Neutrophil (primary cell): Measurements from ENCODE around the gene ADGB.

Source experiments
- H3K27ac ChIP-seq: fragments of 200-600 bp; sonication (generic); 2 replicates; pipeline ENCODE4 v1.5.1; 2016; ENCODE audit warnings: mild to moderate bottlenecking, moderate library complexity
- H3K27me3 ChIP-seq: fragments of 200-600 bp; sonication (generic); 2 replicates; pipeline ENCODE4 v1.6.0; 2016; ENCODE audit warnings: mild to moderate bottlenecking
- H3K36me3 ChIP-seq: fragments of 200-600 bp; sonication (generic); 2 replicates; pipeline ENCODE4 v1.5.1; 2017
- H3K4me1 ChIP-seq, 2 experiments: fragments of 200-600 bp in 1 of 2; sonication (generic) in 1 of 2; 1 replicate in 1 of 2; 2 replicates in 1 of 2; pipeline versions ENCODE4 v1.5.1 to v1.6.1; 2013 to 2016; ENCODE audit warnings: low read depth in 1 of 2, low read length in 1 of 2, mild to moderate bottlenecking in 1 of 2, moderate library complexity in 1 of 2; ENCODE audit not compliant: control insufficient read depth in 1 of 2, insufficient read depth in 1 of 2
- H3K4me3 ChIP-seq, 2 experiments: fragments of 200-600 bp in 1 of 2; sonication (generic) in 1 of 2; 1 replicate in 1 of 2; 2 replicates in 1 of 2; pipeline ENCODE4 v1.5.1; 2013 to 2016; ENCODE audit warnings: low read depth in 1 of 2, low read length in 1 of 2, mild to moderate bottlenecking in 1 of 2, moderate library complexity in 1 of 2
- H3K9me3 ChIP-seq: fragments of 200-600 bp; sonication (generic); 2 replicates; pipeline ENCODE4 v1.5.1; 2016
- TF ChIP-seq, protein P1 (sequence below): fragments of 200-600 bp; sonication (generic); IDR thresholded peaks from 2 replicates; pipeline ENCODE4 v1.5.1; 2016; ENCODE audit warnings: antibody characterized with exemption

Gene ADGB

DNA sequence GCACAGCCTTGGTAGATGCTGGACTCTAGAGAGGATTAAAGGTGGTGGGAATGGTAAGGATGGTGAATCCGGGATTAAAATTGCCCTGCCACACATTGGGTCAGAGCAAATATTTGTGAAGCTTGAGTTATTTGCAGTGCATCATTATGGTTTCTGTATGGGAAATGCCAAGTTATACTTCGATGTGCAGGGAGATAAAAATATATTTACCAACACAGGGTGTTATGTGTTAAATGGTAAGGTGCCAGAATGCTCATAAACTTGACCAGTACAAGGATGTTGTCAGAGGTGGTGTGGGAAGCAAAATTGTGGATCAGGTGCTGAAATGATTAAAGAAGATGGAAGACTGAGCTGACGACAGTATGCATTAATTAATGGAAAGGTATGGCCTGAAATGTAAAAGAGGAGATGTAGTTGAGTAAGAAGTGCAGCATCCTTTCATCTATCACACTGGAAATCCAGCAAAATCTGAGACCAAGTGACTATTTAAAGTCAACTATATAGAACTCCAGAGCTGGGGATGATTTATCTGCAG, 262.3 kb downstream of the ADGB start:
- Histone ChIP-seq H3K9me3 (no peaks in the 10 kb centered on the region), H3K27me3 (no peaks in the 10 kb centered on the region), H3K36me3 (no peaks in the 10 kb centered on the region), H3K27ac (no peak overlapping the region), H3K4me1 (peaks cover 19 to 22% of the 10 kb centered on the region in 2 experiments), H3K4me3 (no peak overlapping the region)
- TF ChIP-seq, protein P1, sequence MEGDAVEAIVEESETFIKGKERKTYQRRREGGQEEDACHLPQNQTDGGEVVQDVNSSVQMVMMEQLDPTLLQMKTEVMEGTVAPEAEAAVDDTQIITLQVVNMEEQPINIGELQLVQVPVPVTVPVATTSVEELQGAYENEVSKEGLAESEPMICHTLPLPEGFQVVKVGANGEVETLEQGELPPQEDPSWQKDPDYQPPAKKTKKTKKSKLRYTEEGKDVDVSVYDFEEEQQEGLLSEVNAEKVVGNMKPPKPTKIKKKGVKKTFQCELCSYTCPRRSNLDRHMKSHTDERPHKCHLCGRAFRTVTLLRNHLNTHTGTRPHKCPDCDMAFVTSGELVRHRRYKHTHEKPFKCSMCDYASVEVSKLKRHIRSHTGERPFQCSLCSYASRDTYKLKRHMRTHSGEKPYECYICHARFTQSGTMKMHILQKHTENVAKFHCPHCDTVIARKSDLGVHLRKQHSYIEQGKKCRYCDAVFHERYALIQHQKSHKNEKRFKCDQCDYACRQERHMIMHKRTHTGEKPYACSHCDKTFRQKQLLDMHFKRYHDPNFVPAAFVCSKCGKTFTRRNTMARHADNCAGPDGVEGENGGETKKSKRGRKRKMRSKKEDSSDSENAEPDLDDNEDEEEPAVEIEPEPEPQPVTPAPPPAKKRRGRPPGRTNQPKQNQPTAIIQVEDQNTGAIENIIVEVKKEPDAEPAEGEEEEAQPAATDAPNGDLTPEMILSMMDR = no peak

DNA sequence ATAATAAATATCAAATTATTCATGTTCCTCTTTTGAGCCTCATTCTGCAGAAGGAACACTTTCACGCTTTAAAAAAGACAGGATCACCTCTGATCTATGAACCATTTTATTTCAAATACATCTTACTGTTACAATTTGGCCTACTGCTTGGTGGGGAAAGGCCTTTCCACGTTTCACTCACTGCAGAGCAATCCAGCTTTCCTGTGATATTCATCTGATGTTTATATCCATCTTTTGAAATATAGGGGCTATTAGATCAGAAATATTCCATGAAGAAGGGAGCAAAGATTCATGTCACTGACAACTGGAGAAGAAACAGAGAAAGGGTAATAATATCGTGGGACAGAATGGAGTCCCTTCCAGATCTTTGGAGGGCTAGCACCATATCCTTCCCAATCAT, 262.9 kb downstream of the ADGB start:
- Histone ChIP-seq H3K27me3 (no peaks in the 10 kb centered on the region), H3K4me1 (peaks cover 19 to 22% of the 10 kb centered on the region in 2 experiments), H3K36me3 (no peaks in the 10 kb centered on the region), H3K9me3 (no peaks in the 10 kb centered on the region), H3K4me3 (no peak overlapping the region), H3K27ac (no peak overlapping the region)
- TF ChIP-seq, protein P1 = no peak

DNA sequence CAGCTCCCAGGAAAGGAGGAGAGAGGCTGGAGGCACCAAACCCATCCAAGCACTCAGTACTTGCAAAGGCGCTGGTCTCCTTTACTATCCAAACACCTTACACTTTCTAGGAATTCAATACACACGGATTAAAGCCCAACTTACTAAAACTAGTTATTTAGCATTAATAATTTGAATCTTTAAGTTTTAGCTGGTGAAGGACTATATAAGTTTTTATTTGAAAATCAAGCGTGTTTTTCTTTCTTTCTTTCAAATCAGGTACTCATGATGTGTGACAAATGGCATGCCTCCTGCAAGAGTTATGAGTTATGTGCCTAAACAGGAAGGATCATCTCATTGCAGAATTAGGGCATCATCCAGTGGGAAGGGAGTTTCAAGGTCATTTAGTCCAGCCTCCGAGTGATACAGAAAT, 263.7 kb downstream of the ADGB start:
- H3K4me3 ChIP-seq = no peak overlapping the region
- no peak overlapping the region for H3K27ac ChIP-seq
- H3K27me3 ChIP-seq = no peaks in the 10 kb centered on the region
- H3K36me3 ChIP-seq = no peaks in the 10 kb centered on the region
- TF ChIP-seq, protein P1 = no peak
- no peaks in the 10 kb centered on the region for H3K9me3 ChIP-seq
- peaks cover 19% of the 10 kb centered on the region in 2 experiments for H3K4me1 ChIP-seq

DNA sequence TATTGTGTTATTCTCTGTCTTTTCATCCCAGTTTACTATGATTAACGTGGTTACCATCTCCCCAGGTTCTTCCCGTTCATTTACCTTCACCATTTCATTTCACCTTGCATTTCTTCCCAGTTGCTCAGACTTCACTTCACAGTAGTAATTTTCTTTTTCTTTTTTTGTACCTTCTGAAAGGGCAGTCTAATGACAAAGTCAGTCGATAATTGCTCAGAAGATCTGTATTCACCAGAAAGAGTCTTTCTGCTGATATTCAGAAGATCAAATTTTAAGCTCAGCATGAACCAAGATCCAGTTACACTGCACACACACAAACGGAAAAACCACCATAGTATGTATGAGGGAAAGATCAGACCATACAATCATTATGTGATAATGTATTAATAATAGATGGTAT, 265.5 kb downstream of the ADGB start:
- Histone ChIP-seq H3K27me3 (no peaks in the 10 kb centered on the region), H3K36me3 (no peaks in the 10 kb centered on the region)
- TF ChIP-seq, protein P1 = no peak

DNA sequence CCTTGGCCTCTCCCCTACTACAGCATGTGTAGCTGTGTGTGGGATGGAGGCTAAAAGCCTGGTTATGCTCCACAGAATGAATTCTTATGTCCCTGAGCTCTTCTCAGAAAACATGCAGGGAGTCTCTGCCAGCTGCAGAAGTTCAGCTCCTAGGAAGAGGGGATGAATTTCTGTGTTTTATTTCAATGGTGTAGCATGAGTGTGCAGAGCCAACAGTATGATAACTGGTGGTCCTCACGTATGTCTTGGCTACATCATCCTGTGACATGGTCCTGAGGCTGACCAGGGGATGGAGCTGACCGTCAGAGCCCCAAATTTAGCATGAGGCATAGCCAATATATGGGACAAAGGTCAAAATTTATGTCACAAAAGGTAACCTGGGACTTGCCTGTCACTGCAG, 266.1 kb downstream of the ADGB start:
- Histone ChIP-seq H3K4me1 (peaks cover 3 to 6% of the 10 kb centered on the region in 2 experiments), H3K27me3 (no peaks in the 10 kb centered on the region), H3K9me3 (no peaks in the 10 kb centered on the region), H3K36me3 (no peaks in the 10 kb centered on the region), H3K27ac (no peak overlapping the region), H3K4me3 (no peak overlapping the region)
- TF ChIP-seq, protein P1 = no peak

More for the DNA sequence above, 265.5 kb downstream of the ADGB start:
- Histone ChIP-seq H3K4me1 (peaks cover 9 to 11% of the 10 kb centered on the region in 2 experiments), H3K27ac (no peak overlapping the region), H3K9me3 (no peaks in the 10 kb centered on the region), H3K4me3 (no peak overlapping the region)
